NK-92 (cell line): Measurements from ENCODE around the gene VAV3.

Experiments used
- DNase-seq: peaks from one replicate; lab custom pipeline; 2025; ENCODE audit not compliant: unreplicated experiment; lab: John Stamatoyannopoulos, UW

The VAV3 gene

GRCh38 chr1:107939256-107939655 lies 25.7 kb downstream of the VAV3 start:
- no peak for DNase-seq

DNA sequence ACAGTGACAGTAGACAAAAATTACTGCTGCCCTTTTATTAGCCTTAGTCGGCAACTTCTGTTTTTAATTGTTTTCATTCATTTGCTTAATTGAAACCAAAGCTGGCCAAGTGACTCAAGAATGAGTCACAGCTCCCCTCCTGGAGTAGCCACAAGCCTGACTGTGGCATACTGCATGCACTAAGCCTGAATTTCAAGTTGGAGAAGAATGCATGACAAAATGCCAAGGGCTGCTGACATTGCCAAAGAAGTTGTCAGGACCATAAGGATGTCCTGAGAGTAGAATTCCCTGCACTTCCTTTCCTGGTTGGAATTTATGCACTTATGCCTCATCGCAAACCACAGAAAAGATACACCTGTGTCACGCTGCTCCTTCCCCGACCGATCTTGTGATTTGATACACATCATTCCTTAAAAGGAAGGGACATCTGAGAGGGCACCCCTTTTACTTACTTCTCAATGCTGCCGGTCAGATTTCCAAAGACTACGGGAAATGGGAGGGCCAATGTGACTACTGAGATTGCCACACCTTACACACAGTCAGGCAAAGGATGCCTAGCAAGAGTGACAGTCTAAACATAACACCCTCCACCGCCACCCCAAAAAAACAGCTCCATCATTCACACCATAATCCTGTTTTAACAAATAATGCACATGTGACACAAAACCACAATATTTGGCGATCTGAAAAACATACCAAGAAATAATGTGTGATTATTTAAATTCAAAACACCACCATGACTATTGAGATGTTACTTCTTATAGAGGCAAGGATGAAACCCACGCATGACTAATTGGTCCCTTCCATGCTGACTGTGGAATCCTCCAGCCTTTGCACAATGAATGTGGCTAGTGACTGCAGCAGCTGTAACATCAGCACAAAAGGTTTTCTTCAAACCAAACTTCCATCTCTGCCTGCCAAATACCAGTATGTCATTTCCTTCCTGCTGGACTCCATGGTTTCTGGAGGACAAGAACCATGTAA lies 28.2 kb downstream of the VAV3 start:
- DNase-seq, result no peak

DNA sequence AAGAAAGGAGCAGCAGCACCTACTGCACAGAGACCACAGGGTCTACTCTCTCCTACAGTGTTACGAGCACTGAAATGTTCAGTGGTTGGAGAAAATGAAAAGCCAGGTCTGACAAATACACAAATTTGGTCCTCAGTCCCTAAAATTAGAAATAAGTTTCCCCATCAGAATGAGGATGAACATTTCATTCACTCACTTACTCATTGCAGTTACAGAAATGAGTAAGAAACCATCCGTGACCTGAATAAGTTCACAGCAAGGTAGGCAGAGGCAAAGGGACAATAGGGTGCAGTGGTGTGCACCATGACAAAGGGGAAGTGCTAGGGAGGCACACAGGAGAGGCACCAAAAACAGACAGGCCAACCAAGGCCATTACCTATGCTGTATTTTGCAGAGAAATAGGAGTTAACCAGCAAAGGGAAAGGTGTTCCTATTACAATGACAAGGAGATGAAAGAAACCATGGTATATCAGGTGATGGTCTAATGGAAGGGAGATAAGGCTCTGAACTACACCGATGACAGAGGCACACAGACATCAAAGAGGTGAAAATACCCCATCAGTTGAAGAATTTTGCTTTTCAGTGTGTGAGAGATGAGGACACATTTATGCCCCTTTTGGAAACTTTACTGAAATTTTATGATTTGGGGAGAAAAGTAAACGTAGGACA lies 29.4 kb downstream of the VAV3 start:
- no peak for DNase-seq

- DNase-seq, result no peak
Measured at GRCh38 chr1:107934578-107934977, 30.4 kb downstream of the VAV3 start.

DNA sequence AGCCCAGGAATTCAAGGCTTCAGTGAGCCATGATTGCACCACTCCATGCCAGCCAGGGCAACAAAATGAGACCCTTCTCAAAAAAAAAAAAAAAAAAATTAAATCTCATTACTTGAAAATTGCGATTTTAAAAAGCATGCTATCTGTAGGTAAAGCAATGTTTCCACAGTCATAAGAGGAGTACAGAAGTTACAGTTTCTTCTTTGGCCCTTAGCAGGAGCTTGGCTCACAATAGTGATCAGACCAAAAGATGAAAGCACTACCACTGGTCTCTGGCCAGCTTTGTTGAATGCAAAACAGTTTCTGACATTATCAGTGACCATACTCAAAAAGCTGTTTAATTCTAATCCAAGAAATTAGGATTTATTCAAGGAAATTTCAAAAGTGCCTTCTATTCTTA lies 31.2 kb downstream of the VAV3 start:
- no peak for DNase-seq

GRCh38 chr1:107930292-107930691 lies 34.7 kb downstream of the VAV3 start:
- DNase-seq, result no peak

DNA sequence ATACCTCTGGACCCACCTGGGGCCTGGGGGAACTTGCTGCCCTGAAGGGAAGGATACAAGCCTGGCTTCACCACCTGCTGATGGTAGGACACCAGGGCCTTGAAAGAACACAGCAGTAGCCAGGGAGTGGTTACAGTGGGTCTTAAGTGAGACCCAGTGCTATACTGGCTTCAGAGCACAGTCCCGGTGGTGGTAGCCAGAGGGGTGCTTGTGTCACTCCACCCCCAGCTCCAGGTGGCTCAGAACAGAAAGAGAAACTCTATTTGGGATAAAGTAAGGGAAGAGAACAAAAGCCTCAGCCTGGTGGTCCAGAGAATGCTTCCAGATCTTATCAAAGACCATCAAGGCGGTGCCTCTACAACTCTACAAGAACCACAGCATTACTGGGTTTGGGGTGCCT lies 37.2 kb downstream of the VAV3 start:
- no peak for DNase-seq

- DNase-seq, result no peak
Measured at GRCh38 chr1:107926436-107927080, 38.4 kb downstream of the VAV3 start.

DNA sequence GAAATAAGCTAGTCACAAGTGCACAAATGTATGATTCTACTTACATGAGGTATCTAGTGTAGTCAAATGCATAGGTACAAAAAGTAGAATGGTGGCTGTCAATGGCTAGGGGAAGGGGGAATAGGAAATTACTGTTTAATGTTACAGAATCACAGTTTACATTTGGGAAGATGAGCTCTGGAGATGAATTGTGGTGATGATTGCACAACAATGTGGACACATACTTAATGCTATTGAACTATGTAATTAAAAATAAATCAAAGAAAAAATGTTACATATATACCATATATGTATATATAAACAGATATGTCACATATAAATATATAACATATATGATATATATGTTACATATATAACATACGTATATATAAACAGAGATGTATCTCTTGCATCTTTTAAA lies 39.4 kb downstream of the VAV3 start:
- DNase-seq, result no peak

DNA sequence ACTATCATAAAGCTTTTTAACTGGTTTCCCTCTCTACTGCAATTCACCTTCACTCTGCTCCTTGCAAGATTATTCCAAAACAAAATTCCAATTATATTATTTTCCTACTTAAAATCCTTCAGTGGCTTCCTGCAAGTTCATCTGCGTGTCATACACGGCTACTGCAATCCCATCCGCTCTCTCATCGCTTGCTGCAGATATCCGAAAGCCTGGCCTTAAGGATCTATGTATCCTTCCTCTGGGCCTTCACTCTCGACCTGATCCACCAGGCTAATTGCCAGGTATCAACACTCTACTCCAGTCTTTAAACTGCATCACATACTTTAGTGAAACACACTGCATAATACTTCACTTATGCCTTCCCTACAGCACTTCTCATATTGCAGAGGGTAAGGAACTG lies 44.0 kb downstream of the VAV3 start:
- no peak for DNase-seq

DNA sequence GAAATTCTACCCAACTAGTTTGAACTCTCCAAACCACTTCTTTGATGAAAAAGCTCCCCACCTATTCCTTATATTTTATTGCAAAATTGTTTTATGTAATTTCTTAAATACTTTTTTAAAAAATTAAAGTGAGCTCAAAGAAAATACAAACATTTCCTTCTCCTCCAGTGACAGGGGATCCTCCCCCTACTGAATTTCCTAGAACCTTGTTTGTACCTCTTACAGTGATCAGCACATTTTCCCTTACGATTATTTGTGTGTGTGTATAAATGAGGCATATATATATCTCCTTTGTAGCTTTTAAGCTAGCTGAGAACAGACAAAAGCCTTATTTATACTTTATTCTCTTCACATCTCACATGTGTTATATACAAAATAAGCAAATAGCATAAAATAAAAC lies 44.4 kb downstream of the VAV3 start:
- DNase-seq, result no peak

GRCh38 chr1:107919953-107920352 lies 45.0 kb downstream of the VAV3 start:
- no peak for DNase-seq

GRCh38 chr1:107914119-107914765 lies 50.7 kb downstream of the VAV3 start:
- DNase-seq, result no peak

DNA sequence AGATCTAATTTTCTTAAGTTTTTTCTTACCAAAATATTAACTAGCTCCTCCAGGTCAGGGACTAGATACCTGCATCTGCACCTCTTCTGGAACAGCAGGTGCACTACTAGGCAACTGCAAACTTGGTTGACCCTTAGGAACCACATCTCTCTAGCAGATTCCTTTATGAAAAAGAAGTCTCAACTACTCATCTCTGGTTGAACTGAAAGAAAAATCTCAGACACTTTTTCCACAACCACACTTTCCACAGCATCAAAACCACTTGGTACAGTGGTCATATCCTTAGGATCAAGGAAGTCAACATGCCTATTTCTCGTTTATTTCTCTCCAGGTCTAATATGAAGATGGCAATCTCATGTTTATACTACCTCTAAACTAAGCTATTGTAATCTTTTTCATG lies 52.3 kb downstream of the VAV3 start:
- DNase-seq, result no peak

- DNase-seq, result no peak
Measured at GRCh38 chr1:107900090-107900945, 64.7 kb downstream of the VAV3 start.

DNA sequence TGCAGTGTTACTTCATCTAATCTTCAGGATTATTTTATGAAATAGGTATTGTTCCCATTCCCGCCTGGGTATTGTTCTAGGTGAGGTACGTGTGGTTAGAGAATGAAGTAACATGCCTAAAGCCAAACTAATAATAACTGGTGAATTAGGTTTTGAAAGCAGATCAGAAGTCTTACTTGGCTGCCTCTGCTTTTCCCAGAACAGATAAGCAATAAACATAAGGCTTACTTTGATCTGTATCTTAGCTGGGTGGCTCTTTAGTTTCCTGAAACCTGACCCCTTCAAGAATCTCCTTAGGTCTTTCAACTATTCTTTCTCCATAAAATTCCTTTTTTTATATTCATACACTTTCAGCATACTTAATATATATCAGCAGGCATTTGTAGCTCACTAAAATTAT lies 65.3 kb downstream of the VAV3 start:
- DNase-seq, result no peak

DNA sequence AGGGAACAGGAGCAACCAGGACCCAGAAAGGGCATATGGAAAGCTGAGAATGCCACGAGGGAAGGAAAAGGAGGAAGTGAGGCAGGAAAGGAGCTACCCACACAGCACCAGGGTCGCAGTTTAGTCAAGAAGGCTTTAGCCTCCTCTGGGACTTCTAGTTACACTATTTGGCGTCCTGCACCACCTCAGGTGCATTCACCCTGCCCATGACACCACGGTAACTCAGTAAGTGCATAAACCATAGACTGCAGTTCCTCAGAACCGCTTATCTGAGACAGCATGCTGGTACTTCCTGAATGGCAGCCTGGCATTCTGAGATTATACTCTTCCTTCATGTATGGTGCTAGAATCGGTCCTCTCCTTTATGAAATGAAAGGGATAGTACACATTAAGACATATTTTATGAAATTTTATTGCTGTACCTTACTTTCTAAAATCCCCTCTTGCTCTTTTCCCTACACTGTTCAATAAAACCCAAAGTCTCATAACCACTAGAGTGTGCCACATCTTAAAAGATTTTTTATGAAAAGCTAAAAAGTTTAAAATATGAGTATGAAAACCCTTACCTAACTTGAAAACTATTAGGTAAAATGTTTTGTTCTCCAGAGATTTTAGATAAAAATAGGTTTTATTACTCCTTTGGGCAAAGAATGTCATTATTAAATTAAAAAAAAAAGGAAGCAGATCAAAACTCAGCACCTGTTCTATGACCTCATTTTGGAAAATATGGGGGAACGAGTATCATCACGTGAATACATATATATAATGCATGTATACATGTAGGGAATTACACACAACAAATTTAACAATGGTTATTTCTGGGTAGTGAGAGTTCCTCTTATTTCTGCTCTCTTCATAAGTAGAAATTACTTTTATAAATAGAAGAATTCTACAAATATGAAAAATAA lies 67.3 kb downstream of the VAV3 start:
- no peak for DNase-seq

DNA sequence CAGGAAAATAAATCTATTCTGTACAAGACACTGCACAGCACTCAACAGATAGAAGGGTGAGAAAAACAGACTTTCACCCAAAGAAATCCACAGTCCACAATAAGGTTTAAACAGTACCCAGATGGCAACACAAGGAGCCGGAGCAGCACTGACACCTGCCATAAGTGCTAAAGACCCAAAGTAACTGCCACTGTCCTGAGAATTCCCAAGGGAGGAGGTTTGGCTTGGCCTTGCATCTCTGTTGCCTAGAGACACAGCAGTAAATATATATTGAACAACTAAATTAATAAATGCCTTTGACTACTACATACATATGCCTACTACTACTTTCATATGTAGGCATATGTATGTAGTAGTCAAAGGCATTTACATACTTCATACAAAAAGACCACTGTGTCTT lies 68.0 kb downstream of the VAV3 start:
- no peak for DNase-seq

GRCh38 chr1:107896401-107896800 lies 68.6 kb downstream of the VAV3 start:
- DNase-seq, result no peak
